HEK293T (cell line): ENCODE data around the gene RAB11A.

Source experiments
- ARNT ChIP-seq: fragments of 450-650 bp; IDR thresholded peaks from 2 replicates; pipeline ENCODE4 v1.6.1; 2017; ENCODE audit warnings: mild to moderate bottlenecking
- BHLHE40 ChIP-seq: fragments of 450-650 bp; IDR thresholded peaks from 2 replicates; pipeline ENCODE4 v1.6.1; 2016; ENCODE audit warnings: mild to moderate bottlenecking, moderate library complexity, borderline replicate concordance
- ELF4 ChIP-seq: fragments of 450-650 bp; IDR thresholded peaks from 2 replicates; pipeline ENCODE4 v1.6.1; 2017; ENCODE audit warnings: antibody characterized with exemption
- FOXA1 ChIP-seq: fragments of 450-650 bp; IDR thresholded peaks from 2 replicates; pipeline ENCODE4 v1.6.1; 2016; ENCODE audit warnings: mild to moderate bottlenecking
- FOXK2 ChIP-seq: fragments of 450-650 bp; IDR thresholded peaks from 2 replicates; pipeline ENCODE4 v1.6.1; 2016; ENCODE audit warnings: mild to moderate bottlenecking
- L3MBTL2 ChIP-seq: fragments of 450-650 bp; conservative IDR thresholded peaks from 2 replicates; pipeline ENCODE4 v1.6.1; 2016; ENCODE audit warnings: mild to moderate bottlenecking
- LEF1 ChIP-seq: fragments of 450-650 bp; IDR thresholded peaks from 2 replicates; pipeline ENCODE4 v1.6.1; 2017; ENCODE audit warnings: mild to moderate bottlenecking, borderline replicate concordance
- NFRKB ChIP-seq: fragments of 450-650 bp; IDR thresholded peaks from 2 replicates; pipeline ENCODE4 v1.6.1; 2016; ENCODE audit warnings: mild to moderate bottlenecking, moderate library complexity
- SP1 ChIP-seq: fragments of 450-650 bp; IDR thresholded peaks from 2 replicates; pipeline ENCODE4 v1.6.1; 2017
- SUZ12 ChIP-seq: fragments of 450-650 bp; IDR thresholded peaks from 2 replicates; pipeline ENCODE4 v1.6.1; 2016; ENCODE audit warnings: mild to moderate bottlenecking
- ZNF384 ChIP-seq: fragments of 450-650 bp; IDR thresholded peaks from 2 replicates; pipeline ENCODE4 v1.6.1; 2016

DNA sequence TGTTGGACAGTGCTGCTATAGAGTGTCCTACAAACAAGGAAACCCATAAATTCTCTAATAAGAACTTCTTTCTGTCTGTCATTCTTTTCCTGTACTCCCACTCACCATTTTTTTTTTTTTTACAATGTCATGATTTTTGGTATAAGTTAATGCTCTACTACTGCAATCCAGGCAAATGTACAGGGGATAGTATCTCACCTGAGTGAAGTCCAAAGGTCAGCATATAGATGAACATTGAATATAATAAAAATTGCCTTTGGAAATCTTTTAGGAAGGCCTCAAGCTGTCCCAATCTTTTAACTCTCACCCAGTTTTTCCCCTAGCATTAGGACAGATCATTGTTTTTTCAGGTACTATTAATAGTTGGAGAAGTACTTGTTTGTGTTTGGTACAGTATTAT lies 21.3 kb upstream of the RAB11A start:
- TF ChIP-seq BHLHE40 (no peak), FOXA1 (no peak), SP1 (no peak), ZNF384 (no peak), ARNT (no peak), FOXK2 (no peak), L3MBTL2 (no peak), SUZ12 (no peak), NFRKB (no peak), ELF4 (no peak), LEF1 (no peak)
